Fibroblast of upper back skin (primary cell): ENCODE measurements around the gene C2CD4B.

Experiments
- DNase-seq: peaks from one replicate; pipeline ENCODE4 v3.0.0-alpha.2; 2013

The C2CD4B gene

GRCh38 chr15:62147149-62147548 lies 17.9 kb downstream of the C2CD4B start:
- no peak for DNase-seq

- DNase-seq = no peak
Measured at GRCh38 chr15:62145015-62145735, 19.9 kb downstream of the C2CD4B start.

- no peak for DNase-seq
Measured at GRCh38 chr15:62142736-62143135, 22.3 kb downstream of the C2CD4B start.

- no peak for DNase-seq
Measured at GRCh38 chr15:62141643-62142588, 23.2 kb downstream of the C2CD4B start.

GRCh38 chr15:62141200-62141599 lies 23.9 kb downstream of the C2CD4B start:
- no peak for DNase-seq

- DNase-seq = peak; percentile 49
Measured at GRCh38 chr15:62138124-62138523, 27.0 kb downstream of the C2CD4B start.

GRCh38 chr15:62136911-62137865 lies 27.9 kb downstream of the C2CD4B start:
- no peak for DNase-seq

- DNase-seq = peak; percentile 10
Measured at GRCh38 chr15:62135532-62136134, 29.5 kb downstream of the C2CD4B start.

GRCh38 chr15:62133141-62133540 lies 31.9 kb downstream of the C2CD4B start:
- no peak for DNase-seq

- DNase-seq = no peak
Measured at GRCh38 chr15:62128916-62129315, 36.2 kb downstream of the C2CD4B start.

GRCh38 chr15:62126364-62126763 lies 38.7 kb downstream of the C2CD4B start:
- DNase-seq = no peak

GRCh38 chr15:62125773-62126172 lies 39.3 kb downstream of the C2CD4B start:
- peak; percentile 47 for DNase-seq

GRCh38 chr15:62124973-62125303 lies 40.1 kb downstream of the C2CD4B start:
- DNase-seq = no peak

GRCh38 chr15:62124176-62124972 lies 40.7 kb downstream of the C2CD4B start:
- no peak for DNase-seq

GRCh38 chr15:62122249-62122648 lies 42.8 kb downstream of the C2CD4B start:
- DNase-seq = no peak

GRCh38 chr15:62121273-62122015 lies 43.6 kb downstream of the C2CD4B start:
- no peak for DNase-seq

- DNase-seq = no peak
Measured at GRCh38 chr15:62120776-62121175, 44.3 kb downstream of the C2CD4B start.

- no peak for DNase-seq
Measured at GRCh38 chr15:62119874-62120273, 45.2 kb downstream of the C2CD4B start.

- peak; percentile 95 for DNase-seq
Measured at GRCh38 chr15:62119227-62119864, 45.7 kb downstream of the C2CD4B start.

GRCh38 chr15:62118520-62119226 lies 46.4 kb downstream of the C2CD4B start:
- peak; percentile 43 for DNase-seq
